ENCODE results near the gene CCDC146.

CCDC146 gene

GRCh38 chr7:77293046-77293445, 170.6 kb downstream of the CCDC146 start:
- no peak overlapping the region for H3K4me3 Mint-ChIP-seq
- peaks cover 41% of the 10 kb centered on the region for H3K36me3 Mint-ChIP-seq (ENCODE audit: low read depth)
- H3K27ac Mint-ChIP-seq, result no peak overlapping the region
- no peak for TF ChIP-seq CTCF (IDR thresholded peaks at IDR 0.05; ENCODE audit: unreplicated experiment in 3 of 3)
- no peaks in the 10 kb centered on the region for H3K27me3 Mint-ChIP-seq (ENCODE audit: low read depth)
- no peaks in the 10 kb centered on the region for H3K4me1 Mint-ChIP-seq
- peaks cover 17% of the 10 kb centered on the region for H3K9me3 Mint-ChIP-seq

DNA sequence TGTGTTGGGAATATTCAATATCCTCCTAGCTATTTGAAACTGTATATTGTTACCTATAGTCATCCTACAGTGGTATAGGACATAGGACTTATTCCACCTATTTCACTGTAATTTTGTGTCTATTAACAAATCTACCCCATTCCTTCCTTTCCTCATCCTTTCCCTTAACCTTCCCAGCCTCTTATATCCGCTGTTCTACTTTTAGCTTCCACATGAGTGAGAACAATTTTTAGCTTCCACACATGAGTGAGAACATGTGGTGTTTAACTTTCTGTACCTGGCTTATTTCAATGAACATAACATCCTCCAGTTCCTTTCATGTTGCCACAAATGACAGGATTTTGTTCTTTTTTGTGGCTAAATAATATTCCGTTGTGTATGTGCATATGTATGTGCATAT, 173.1 kb downstream of the CCDC146 start:
- no peaks in the 10 kb centered on the region for H3K27me3 Mint-ChIP-seq (ENCODE audit: low read depth)
- no peak for TF ChIP-seq CTCF (IDR thresholded peaks at IDR 0.05; ENCODE audit: unreplicated experiment in 3 of 3)
- H3K9me3 Mint-ChIP-seq, result peaks cover 25% of the 10 kb centered on the region
- peaks cover 39% of the 10 kb centered on the region for H3K36me3 Mint-ChIP-seq (ENCODE audit: low read depth)
- H3K4me3 Mint-ChIP-seq, result no peak overlapping the region
- H3K27ac Mint-ChIP-seq, result no peak overlapping the region
- H3K4me1 Mint-ChIP-seq, result no peaks in the 10 kb centered on the region

DNA sequence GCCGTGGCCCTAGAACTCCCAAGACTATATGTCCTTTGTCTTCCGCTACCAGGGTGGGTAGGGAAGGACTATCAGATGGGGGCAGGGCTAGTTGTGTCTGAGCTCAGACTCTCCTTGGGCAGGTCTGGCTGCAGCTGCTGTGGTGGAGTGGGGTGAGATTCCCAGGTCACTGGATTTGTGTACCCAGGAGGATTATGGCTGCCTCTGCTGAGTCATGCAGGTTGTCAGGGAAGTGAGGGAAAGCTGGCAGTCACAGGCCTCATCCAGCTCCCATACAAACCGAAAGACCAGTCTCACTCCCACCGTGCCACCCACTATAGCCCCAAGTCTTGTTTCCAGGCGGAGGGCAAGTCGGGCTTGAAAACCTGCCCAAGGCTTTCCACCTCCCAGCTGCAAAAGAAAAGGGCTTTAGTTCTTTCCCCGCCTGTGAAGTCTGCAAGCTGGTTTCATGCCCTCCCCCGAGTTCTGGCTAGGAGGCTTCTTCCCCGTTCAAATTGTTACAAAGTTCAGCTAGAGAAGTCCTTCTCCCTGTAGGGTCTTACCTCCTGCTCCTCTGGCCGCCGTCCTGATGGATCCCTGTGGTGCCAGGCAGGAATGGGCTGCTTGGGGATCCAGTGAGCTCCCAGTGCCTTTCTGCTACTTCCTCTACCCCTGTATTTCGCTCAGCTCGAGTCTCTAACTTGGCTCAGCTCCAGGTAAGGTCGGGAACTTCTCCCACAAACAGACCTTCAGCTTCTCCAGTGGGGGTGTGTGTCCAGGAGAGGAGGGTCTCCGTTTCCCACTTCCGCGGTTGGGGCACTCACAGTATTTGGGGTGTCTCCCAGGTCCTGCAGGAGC, 184.0 kb downstream of the CCDC146 start:
- Mint-ChIP-seq H3K4me3 (no peak overlapping the region), H3K9me3 (peaks cover 43% of the 10 kb centered on the region), H3K27ac (no peak overlapping the region), H3K4me1 (peaks cover 4% of the 10 kb centered on the region), H3K36me3 (ENCODE audit: low read depth) (peaks cover 60% of the 10 kb centered on the region), H3K27me3 (ENCODE audit: low read depth) (no peaks in the 10 kb centered on the region)
- TF ChIP-seq CTCF (IDR thresholded peaks at IDR 0.05; ENCODE audit: unreplicated experiment in 3 of 3), result no peak

GRCh38 chr7:77308792-77309191, 186.4 kb downstream of the CCDC146 start:
- H3K36me3 Mint-ChIP-seq (ENCODE audit: low read depth), result peaks cover 43% of the 10 kb centered on the region
- no peak for TF ChIP-seq CTCF (IDR thresholded peaks at IDR 0.05; ENCODE audit: unreplicated experiment in 3 of 3)
- H3K27me3 Mint-ChIP-seq (ENCODE audit: low read depth), result no peaks in the 10 kb centered on the region
- H3K4me1 Mint-ChIP-seq, result peaks cover 13% of the 10 kb centered on the region
- H3K27ac Mint-ChIP-seq, result peak overlapping the region in 1 of 3 experiments; percentile 80
- H3K4me3 Mint-ChIP-seq, result no peak overlapping the region
- H3K9me3 Mint-ChIP-seq, result peaks cover 27% of the 10 kb centered on the region

- Mint-ChIP-seq H3K36me3 (ENCODE audit: low read depth) (peaks cover 33% of the 10 kb centered on the region), H3K4me3 (no peak overlapping the region), H3K9me3 (peaks cover 18% of the 10 kb centered on the region), H3K27ac (peak overlapping the region in 1 of 3 experiments; percentile 80), H3K4me1 (peaks cover 16% of the 10 kb centered on the region), H3K27me3 (ENCODE audit: low read depth) (no peaks in the 10 kb centered on the region)
- TF ChIP-seq CTCF (IDR thresholded peaks at IDR 0.05; ENCODE audit: unreplicated experiment in 3 of 3), result no peak
Measured at GRCh38 chr7:77309714-77310220, 187.4 kb downstream of the CCDC146 start.

DNA sequence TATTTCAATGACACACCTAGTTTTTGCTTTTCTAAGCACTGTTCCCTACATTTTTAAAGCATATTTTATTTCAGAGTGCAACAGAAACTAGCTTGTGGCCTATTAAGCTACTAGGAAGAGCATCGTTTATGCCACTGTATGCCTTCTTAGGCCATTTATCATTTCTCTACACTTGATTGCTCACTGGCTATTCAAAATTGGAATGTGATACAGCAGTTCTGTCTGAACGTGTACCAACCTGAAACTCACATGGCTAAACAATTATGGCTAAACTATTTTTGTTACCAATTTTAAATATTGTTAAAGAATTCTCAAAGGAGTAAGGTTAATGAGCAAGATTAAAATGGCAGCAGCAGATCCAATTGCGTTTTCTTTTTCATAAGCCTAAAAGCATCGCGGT, 188.6 kb downstream of the CCDC146 start:
- peak overlapping the region in 1 of 3 experiments; percentile 80 for H3K27ac Mint-ChIP-seq
- peaks cover 9% of the 10 kb centered on the region for H3K9me3 Mint-ChIP-seq
- peaks cover 21% of the 10 kb centered on the region for H3K36me3 Mint-ChIP-seq (ENCODE audit: low read depth)
- TF ChIP-seq CTCF (IDR thresholded peaks at IDR 0.05; ENCODE audit: unreplicated experiment in 3 of 3), result no peak
- H3K4me1 Mint-ChIP-seq, result peaks cover 19% of the 10 kb centered on the region
- no peaks in the 10 kb centered on the region for H3K27me3 Mint-ChIP-seq (ENCODE audit: low read depth)
- H3K4me3 Mint-ChIP-seq, result no peak overlapping the region
